Pancreas (tissue), 10 donors: ENCODE measurements around the gene ME2. TPM values are rescaled to one million over a fixed set of nuclear protein-coding genes. Genes with fewer than 3 reads are reported as not detected.
"Not testable (repeated sequence)": the region's sequence is repeated elsewhere in the genome, so short reads cannot be mapped to it uniquely, and the experiment has no call there.

Source experiments
- ATAC-seq, 4 donors: fragments of 200-7000 bp; cut with Tn5 transposase; one replicate each; pipeline versions ENCODE4 v1.8.0 to v1.9.1; 2020; ENCODE audit warnings: mild to moderate bottlenecking in 4 of 4, moderate library complexity in 4 of 4
- DNase-seq, 6 donors: peaks; one replicate each; pipeline ENCODE4 v3.0.0-alpha.2; 2020
- FAIRE-seq: peaks from 2 replicates; lab custom pipeline; 2012; peaks lifted over from hg19 to GRCh38; lab: Jason Lieb, UNC
- H3K27ac ChIP-seq, 4 donors: fragments of 200-600 bp; sonication (generic); 1 replicate in 3 of 4; 2 replicates in 1 of 4; pipeline versions ENCODE4 v1.5.0 to v1.8.0; 2020
- H3K27me3 ChIP-seq, 4 donors: fragments of 200-600 bp; one replicate each; pipeline ENCODE4 v1.8.0; 2021
- H3K36me3 ChIP-seq, 3 donors: fragments of 200-600 bp; sonication (generic) in 1 of 3; one replicate each; pipeline versions ENCODE4 v1.5.0 to v1.8.0; 2020 to 2021
- H3K4me1 ChIP-seq, 3 donors: fragments of 200-600 bp; one replicate each; pipeline ENCODE4 v1.8.0; 2021
- H3K4me3 ChIP-seq, 4 donors: fragments of 200-600 bp; sonication (generic) in 2 of 4; one replicate each; pipeline versions ENCODE4 v1.5.0 to v1.8.0; 2020 to 2021
- H3K9me3 ChIP-seq, 4 donors: fragments of 200-600 bp; one replicate each; pipeline ENCODE4 v1.8.0; 2021
- CTCF ChIP-seq, 4 donors: fragments of 200-600 bp; sonication (generic) in 3 of 4; IDR thresholded peaks; one replicate each; pipeline versions ENCODE4 v1.5.0 to v1.8.0; 2021; ENCODE audit warnings: antibody characterized with exemption in 4 of 4
- WGBS, 2 donors: extraction: QIAGEN DNeasy Blood & Tissue Kit; methylation state at CpG; one replicate each; pipeline ENCODE4 v1.1.7; 2013; 5-methylcytosine and 5-hydroxymethylcytosine counted together
- intact Hi-C, 3 donors: fragments of 100-400 bp; cut with DNase I; formaldehyde crosslinking; loops; one replicate each; pipeline versions ENCODE4 v1.11.1 to v1.14.2; 2022
- polyA plus RNA-seq, 2 donors: library from polyadenylated mRNA; stranded (reverse); fragments of 200-250 nt; gene quantifications; one replicate each; pipeline ENCODE4 v1.2.3, GENCODE V29; 2013
- total RNA-seq, 6 donors: library from RNA; stranded (reverse); fragmentation: NEBNext Ultra II Directional in 4 of 6; extraction: Animal tissue kit (Norgen Biotek cat#: 25700) in 4 of 6; gene quantifications; one replicate each; pipeline versions ENCODE4 v1.2.1 to v1.2.4, GENCODE V29; 2021 to 2023
- donor health status: healthy with polysubstance abuse.
- donor health status: DM: no; HTN: no; CAD: no; lungs with moderate emphysema.
- donor health status: DM: no; HTN: no; CAD: no.
- donor health status: control.
- donor health status: control.
- donor health status: Bipolar disorder and iron deficiency.
- donor health status: DM: yes; HTN: yes; CAD: no.
- donor health status: DM: no; HTN: no; CAD: no.
- donor health status: DM: no; HTN: no; CAD: no.
- donor health status: DM: yes; HTN: yes; CAD: no.

Gene ME2
- total and polyA plus RNA-seq, 8 donors, result 9.9 to 22.1 (median 17.6) TPM

DNA sequence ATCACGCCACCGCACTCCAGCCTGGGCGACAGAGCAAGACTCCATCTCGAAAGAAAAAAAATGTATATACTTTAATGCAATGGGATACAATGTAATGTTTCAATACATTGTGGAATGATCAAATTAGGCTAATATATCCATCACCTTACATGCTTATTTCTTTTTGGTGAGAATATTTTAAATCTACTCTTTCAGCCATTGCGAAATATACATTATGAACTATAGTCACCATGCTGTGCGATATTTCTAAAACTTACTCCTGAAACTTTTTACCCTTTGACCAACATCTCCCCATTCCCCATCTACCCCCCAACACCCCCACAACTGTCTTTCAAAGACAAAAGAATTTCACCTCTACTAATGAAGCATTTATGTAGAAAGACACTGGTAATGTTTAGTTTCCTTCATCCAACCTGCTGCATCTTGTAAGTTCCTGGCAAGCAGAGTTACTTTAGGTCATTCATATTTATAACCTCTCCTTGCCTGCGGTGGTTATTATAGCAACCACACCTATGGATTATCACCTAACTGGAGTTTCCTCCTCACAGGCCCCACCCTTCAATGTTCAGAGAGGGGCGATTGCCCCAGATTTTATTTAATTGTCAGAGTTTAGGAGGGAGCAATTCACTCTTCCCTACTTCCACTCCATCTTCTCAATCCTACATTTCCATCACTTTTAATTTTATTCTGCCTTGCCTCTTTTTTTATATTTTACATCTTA lies 1.2 kb upstream of the ME2 start:
- no peaks in the 10 kb centered on the region for H3K9me3 ChIP-seq
- ATAC-seq (no peak), FAIRE-seq (no peak), DNase-seq (no peak)
- no peaks in the 10 kb centered on the region for H3K36me3 ChIP-seq
- no peaks in the 10 kb centered on the region for H3K27me3 ChIP-seq
- H3K27ac ChIP-seq, result peak overlapping the region in 1 of 4 donors; percentile 96
- intact Hi-C loops, result no loop called here
- peaks cover 4 to 10% (median 8%) of the 10 kb centered on the region in 3 donors for H3K4me1 ChIP-seq
- TF ChIP-seq CTCF (IDR thresholded peaks at IDR 0.05), result no peak
- WGBS, 2 donors, result 77 to 78% methylated on average over 8 of the region's 8 CpGs
- H3K4me3 ChIP-seq, result peak overlapping the region in 3 of 4 donors; percentile 67 to 80 (median 72)

GRCh38 chr18:50879302-50880118 lies 592 bp downstream of the ME2 start:
- intact Hi-C loops, result no loop called here
- no peak for FAIRE-seq

GRCh38 chr18:50880119-50880465 lies 1.2 kb downstream of the ME2 start:
- peak overlapping the region in 2 of 4 donors; percentile 92 to 96 for H3K27ac ChIP-seq
- DNase-seq (no peak), FAIRE-seq (no peak)

More at GRCh38 chr18:50879302-50880118, 592 bp downstream of the ME2 start:
- DNase-seq (peak in 2 of 6 donors; percentile 20 to 29), ATAC-seq (peak; percentile 37 to 62 (median 48))
- Histone ChIP-seq H3K27me3 (no peaks in the 10 kb centered on the region), H3K4me3 (peak overlapping the region; percentile 67 to 85 (median 76)), H3K9me3 (no peaks in the 10 kb centered on the region), H3K27ac (peak overlapping the region; percentile 85 to 96 (median 90)), H3K4me1 (peaks cover 4 to 10% (median 8%) of the 10 kb centered on the region in 3 donors), H3K36me3 (no peaks in the 10 kb centered on the region)
- TF ChIP-seq CTCF (IDR thresholded peaks at IDR 0.05), result no peak
- 0% methylated on average over 30 to 61 of the region's 61 CpGs for WGBS, 2 donors

DNA sequence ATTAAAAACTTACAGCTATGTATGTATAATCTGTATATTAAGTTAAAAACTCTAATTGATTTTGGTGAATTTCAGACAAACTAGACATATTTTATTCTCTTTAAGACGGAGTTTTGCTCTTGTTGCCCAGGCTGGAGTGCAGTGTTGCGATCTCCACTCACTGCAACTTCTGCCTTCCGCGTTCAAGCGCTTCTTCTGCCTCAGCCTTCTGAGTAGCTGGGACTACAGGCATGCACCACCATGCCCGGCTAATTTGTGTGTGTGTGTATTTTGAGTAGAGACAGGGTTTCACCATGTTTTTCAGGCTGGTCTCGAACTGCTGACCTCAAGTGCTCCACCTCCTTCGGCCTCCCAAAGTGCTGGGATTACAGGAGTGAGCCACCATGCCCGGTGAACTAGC lies 2.0 kb downstream of the ME2 start:
- H3K27me3 ChIP-seq, intact Hi-C loops, H3K9me3 ChIP-seq, H3K36me3 ChIP-seq, FAIRE-seq, DNase-seq, H3K4me3 ChIP-seq, H3K27ac ChIP-seq, ATAC-seq: not testable (repeated sequence)
- H3K4me1 ChIP-seq, result peaks cover 4 to 10% (median 8%) of the 10 kb centered on the region in 3 donors
- 95 to 96% methylated on average over 9 of the region's 9 CpGs for WGBS, 2 donors

More at GRCh38 chr18:50880119-50880465, 1.2 kb downstream of the ME2 start:
- Histone ChIP-seq H3K27me3 (no peaks in the 10 kb centered on the region), H3K4me3 (peak overlapping the region in 3 of 4 donors; percentile 67 to 85 (median 72)), H3K4me1 (peaks cover 4 to 10% (median 8%) of the 10 kb centered on the region in 3 donors), H3K36me3 (no peaks in the 10 kb centered on the region), H3K9me3 (no peaks in the 10 kb centered on the region)
- WGBS, 2 donors, result 17 to 18% methylated on average over 6 of the region's 6 CpGs
- ATAC-seq, result no peak
- TF ChIP-seq CTCF (IDR thresholded peaks at IDR 0.05), result no peak
- intact Hi-C loops, result no loop called here

DNA sequence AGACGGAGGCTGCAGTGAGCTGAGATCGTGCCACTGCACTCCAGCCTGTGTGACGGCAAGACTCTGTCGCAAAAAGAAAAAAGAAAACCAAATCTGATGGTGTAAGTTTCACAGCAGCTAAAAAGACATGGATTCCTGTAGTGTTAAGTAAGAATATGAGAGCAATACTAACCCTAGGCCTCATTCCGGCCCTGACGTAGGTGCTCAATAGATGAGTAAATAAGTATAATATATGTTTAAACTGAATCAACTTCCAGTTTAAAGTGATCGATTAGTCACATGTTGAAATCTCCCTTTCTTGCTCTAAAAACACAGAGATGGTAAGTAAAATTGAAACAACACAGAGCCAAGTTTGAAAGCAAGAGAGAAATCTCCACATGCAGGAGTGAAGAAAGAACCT lies 8.0 kb downstream of the ME2 start:
- no peak for TF ChIP-seq CTCF (IDR thresholded peaks at IDR 0.05)
- intact Hi-C loops, result no loop called here
- H3K4me1 ChIP-seq, result no peaks in the 10 kb centered on the region
- ATAC-seq (no peak), DNase-seq (no peak), FAIRE-seq (no peak)
- H3K36me3 ChIP-seq, result no peaks in the 10 kb centered on the region
- H3K27me3 ChIP-seq, result no peaks in the 10 kb centered on the region
- 97 to 98% methylated on average over 7 of the region's 7 CpGs for WGBS, 2 donors
- no peak overlapping the region for H3K27ac ChIP-seq
- H3K4me3 ChIP-seq, result no peak overlapping the region
- no peaks in the 10 kb centered on the region for H3K9me3 ChIP-seq
